ENCODE measurements around the gene FKBP1B. TPM values are rescaled to one million over a fixed set of nuclear protein-coding genes. Genes with fewer than 3 reads are reported as not detected.
"Not testable (repeated sequence)": the region's sequence is repeated elsewhere in the genome, so short reads cannot be mapped to it uniquely, and the experiment has no call there.

Gene FKBP1B
- total RNA-seq, 1 donor, result 6.0 TPM

DNA sequence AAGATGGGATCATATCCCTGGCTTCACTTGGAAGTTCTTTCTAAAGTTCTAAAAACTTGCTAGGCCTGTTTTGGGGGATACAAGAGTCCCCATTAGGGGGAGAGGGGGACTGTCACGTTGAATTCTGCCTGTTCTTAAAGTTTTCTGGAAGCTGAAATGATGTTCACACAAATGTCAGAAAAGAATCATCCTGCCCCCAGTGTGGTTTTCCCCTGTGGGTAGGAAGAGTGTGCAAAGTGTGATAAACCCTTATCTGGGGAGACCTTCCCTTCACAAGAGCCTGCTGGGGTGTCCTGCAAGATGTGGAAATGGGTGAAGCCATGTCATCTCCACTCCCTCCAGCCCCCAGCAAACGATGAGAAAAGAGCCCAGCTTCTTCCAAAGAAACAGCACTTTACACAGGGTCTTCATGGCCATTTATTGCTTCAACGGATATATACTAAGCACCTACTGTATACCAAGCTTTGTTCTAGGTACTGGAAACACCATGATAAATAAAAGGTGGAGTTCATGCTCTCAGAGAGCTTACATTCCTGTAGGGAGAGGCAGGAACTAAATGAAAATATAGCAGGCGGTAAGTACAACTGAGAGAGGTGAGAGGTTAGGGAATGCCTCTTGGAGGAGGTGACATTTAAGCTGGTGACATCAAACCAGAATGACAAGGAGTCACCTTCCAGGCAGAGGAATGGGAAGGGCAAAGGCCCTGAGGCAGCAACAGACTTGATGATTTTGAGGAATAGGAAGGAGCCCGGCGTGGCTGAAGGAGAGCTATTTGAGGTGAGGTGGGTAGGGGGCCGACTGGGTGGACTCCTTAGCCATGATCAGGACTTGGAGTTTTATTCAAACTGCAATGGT is 38.1 kb upstream of the FKBP1B start:
- no peak overlapping the region for H3K4me3 ChIP-seq (ENCODE audit: low read depth, low read length)
- TF ChIP-seq, protein P1, sequence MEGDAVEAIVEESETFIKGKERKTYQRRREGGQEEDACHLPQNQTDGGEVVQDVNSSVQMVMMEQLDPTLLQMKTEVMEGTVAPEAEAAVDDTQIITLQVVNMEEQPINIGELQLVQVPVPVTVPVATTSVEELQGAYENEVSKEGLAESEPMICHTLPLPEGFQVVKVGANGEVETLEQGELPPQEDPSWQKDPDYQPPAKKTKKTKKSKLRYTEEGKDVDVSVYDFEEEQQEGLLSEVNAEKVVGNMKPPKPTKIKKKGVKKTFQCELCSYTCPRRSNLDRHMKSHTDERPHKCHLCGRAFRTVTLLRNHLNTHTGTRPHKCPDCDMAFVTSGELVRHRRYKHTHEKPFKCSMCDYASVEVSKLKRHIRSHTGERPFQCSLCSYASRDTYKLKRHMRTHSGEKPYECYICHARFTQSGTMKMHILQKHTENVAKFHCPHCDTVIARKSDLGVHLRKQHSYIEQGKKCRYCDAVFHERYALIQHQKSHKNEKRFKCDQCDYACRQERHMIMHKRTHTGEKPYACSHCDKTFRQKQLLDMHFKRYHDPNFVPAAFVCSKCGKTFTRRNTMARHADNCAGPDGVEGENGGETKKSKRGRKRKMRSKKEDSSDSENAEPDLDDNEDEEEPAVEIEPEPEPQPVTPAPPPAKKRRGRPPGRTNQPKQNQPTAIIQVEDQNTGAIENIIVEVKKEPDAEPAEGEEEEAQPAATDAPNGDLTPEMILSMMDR (IDR thresholded peaks at IDR 0.05; ENCODE audit: insufficient read depth, low read depth, low read length), result no peak
- DNase-seq (ENCODE audit: low read depth), result no peak

DNA sequence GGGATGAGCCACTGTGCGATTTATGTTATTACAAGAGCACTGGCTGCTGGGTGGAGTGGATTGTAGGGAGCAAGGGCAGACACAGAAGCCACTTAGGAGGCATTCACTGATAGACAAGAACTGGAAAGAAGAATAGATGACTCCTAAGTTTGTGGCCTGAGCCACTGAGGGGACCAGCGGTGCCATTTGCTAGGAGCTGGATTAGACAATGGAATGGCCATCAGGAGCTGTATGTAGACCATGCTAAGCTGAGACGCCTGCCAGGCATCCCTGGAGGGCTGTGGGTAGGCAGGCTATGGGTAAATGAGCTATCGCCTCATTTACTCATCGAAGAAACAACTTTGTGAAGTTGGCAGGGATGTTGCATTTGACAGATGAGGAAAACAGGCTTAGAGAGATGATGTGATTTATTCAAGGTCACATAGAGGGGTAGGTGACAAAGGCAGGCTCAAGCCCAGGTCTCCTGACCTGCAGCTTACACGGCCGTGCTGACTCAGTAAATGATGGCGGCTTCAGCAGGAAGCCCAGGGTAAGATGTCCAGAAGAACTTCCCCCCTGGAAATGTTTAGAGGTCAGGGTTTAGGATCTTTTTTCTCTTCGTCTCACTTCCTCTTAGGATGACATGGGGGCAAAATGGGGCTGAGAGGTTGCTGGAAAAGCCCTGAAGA is 36.9 kb upstream of the FKBP1B start:
- DNase-seq (ENCODE audit: low read depth), result no peak
- no peak overlapping the region for H3K4me3 ChIP-seq (ENCODE audit: low read depth, low read length)
- TF ChIP-seq, protein P1 (IDR thresholded peaks at IDR 0.05; ENCODE audit: insufficient read depth, low read depth, low read length), result no peak

GRCh38 chr2:24014902-24015301 is 34.6 kb upstream of the FKBP1B start:
- DNase-seq (ENCODE audit: low read depth); H3K4me3 ChIP-seq (ENCODE audit: low read depth, low read length): not testable (repeated sequence)

- no peak overlapping the region for H3K4me3 ChIP-seq (ENCODE audit: low read depth, low read length)
- peak; percentile 80 for DNase-seq (ENCODE audit: low read depth)
- TF ChIP-seq, protein P1 (IDR thresholded peaks at IDR 0.05; ENCODE audit: insufficient read depth, low read depth, low read length), result no peak
Observed at GRCh38 chr2:24015562-24016375, 33.8 kb upstream of the FKBP1B start.

DNA sequence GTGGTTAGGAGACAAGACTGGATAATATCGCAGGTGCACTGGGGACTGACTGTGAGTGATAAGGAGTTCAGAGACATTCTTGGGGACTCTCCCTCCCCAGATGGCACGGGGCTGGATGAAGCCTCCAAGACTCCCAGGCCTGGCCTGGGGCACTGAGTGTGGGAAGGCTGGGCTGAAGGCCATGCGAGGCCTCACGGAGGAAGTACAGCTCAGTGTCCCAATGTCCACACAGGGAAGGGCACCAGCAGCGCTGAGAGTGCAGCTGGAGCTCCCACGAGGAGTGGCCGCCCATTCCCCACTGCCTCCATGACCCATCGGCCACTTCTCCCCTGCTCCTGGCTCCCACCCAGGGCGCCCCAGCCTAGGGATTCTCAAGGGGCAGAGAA is 33.2 kb upstream of the FKBP1B start:
- DNase-seq (ENCODE audit: low read depth), result no peak
- TF ChIP-seq, protein P1 (IDR thresholded peaks at IDR 0.05; ENCODE audit: insufficient read depth, low read depth, low read length), result no peak
- H3K4me3 ChIP-seq (ENCODE audit: low read depth, low read length), result no peak overlapping the region

DNA sequence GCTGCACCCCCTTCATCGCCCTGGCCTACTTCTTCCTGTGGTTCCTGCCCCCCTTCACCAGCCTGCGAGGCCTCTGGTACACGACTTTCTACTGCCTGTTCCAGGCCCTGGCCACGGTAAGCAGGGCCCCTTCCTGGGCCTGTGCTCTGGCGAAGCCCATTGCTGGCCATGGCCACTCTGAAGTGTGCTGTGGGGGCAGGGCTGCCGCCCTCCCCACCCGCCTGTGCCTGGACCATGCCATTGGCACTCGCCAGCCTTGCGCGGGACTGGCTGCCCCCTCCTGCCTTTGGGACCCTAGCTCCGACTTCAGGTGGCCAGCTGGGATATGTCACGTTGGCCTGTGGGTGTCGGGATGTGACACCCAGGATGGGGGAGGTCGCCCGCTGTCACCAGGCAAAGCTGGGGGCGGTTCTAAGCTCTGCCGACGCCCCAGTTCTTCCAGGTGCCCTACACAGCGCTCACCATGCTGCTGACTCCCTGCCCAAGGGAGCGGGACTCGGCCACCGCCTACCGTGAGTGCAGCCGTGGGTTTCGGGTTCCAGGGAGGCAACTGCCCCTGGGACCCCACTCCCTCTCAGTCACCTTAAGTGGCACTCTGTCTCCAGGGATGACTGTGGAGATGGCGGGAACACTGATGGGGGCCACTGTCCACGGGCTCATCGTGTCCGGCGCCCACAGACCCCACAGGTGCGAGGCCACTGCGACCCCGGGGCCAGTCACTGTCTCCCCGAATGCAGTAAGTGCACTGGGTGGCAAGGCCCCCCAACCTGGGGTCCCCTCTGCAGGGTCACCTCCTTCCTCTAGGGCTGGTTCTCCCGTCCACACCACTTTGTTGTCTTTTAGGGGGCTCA is 32.5 kb upstream of the FKBP1B start:
- TF ChIP-seq, protein P1 (IDR thresholded peaks at IDR 0.05; ENCODE audit: insufficient read depth, low read depth, low read length), result no peak
- H3K4me3 ChIP-seq (ENCODE audit: low read depth, low read length), result no peak overlapping the region
- DNase-seq (ENCODE audit: low read depth), result no peak
